Measurements from ENCODE around the gene DBI.

The DBI gene

GRCh38 chr2:119366649-119367471, at the start of gene DBI, which contains the start of gene C2orf76:
Gene DBI (plus strand): TSS chr2:119366977. CDS start chr2:119367052, 75 bp downstream.
Gene C2orf76 (minus strand): TSS chr2:119366834. CDS start chr2:119339959, 26,875 bp downstream.
- peak; percentile 97 for DNase-seq

DNA sequence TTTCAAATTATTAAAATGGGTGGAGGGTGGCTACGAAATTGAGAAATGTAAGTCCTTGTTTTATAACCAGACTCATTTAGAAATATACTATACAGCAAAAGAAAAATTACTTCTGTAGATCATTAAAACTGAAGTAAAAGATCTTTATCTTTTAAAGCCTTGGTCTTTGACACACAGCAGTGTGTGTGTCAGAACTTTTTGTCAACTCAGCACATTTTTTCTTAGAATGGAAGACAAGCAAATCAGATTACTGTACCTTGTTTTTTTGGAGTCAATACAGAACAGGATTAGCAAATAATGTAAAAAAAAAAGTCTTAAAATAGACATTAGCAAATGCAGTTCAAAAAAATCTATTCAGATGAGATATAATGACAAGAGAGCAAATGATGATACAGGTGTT, 49.2 kb upstream of the DBI start:
- no peak for DNase-seq

- DNase-seq: no peak
Observed at GRCh38 chr2:119319593-119319992, 47.2 kb upstream of the DBI start.

GRCh38 chr2:119323459-119323858, 43.3 kb upstream of the DBI start:
- no peak for DNase-seq

DNA sequence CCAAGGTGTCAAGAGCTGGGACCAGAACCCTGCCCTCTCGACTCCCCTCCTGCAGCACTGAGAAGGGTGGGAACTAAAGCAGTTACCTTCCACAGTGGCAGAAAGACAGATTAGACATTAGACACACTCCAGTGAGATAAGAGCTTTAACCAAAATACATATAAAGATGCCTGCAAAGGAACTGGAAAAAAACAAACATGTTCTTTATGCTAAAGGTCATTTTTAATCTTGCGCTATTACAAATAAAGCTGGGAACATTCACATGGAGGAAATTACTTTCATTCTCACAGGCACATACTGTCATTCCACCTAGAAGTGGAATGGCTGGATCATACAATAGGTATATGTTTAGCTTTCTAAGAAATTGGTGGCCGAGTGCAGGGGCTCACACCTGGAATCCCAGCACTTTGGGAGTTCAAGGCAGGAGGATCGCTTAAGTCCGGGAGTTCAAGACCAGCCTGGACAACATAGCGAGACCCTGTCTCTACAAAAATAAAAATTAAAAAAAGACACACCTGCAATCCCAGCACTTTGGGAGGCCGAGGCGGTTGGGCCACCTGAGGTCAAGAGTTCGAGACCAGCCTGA, 42.0 kb upstream of the DBI start:
- no peak for DNase-seq

DNA sequence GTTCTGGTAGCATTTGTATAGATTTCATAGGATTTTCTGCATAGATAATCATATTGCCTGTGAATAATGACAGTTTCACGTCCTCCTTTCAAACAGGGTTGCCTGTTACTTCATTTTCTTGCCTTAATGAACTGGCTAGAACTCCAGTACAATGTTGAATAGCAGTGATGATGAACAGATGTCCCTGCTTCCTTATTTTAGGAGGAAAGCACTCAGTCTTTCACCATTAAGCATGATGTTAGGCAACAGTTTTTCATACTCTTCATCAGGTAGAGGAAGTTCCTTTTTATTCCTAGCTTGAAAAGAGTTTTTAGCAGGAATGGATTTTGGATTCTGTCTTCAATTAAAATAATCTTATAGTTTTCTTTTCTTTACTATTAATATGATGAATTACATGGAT, 39.8 kb upstream of the DBI start:
- no peak for DNase-seq

DNA sequence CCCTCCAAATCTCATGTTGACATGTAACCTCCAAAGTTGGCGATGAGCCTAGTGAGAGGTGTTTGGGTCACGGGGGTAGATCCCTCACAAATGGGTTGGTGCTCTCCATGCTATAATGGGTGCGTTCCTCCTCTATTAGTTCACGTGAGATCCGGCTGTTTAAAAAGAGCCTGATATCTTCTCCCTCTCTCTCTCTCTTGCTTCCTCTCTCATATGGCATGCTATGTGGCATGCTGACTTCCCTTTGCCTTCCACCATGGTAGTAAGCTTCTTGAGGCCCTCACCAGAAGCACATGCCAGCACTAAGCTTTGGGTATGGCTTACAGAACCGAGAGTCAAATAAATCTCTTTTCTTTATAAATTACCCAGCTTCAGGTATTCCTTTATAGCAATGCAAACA, 39.3 kb upstream of the DBI start:
- DNase-seq: no peak

- DNase-seq: no peak
Observed at GRCh38 chr2:119332953-119333352, 33.8 kb upstream of the DBI start.

- no peak for DNase-seq
Observed at GRCh38 chr2:119333360-119333759, 33.4 kb upstream of the DBI start.

DNA sequence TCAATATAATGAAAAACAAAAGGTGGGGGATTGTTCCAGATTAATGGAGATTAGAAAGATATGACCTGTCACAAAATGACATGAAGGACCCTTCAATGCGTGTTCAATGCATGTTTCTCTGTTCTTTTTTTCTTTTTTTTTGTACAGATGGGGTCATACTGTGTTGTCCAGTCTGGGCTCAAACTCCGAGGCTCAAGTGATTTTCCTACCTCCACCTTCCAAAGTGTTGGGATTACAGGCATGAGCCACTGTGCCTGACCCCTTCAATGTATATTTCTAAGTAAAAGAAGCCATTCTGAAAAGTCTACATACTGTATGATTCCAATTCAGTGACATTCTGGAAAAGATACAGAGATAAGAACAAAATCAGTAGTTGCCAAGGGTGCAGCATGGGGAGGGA, 32.9 kb upstream of the DBI start:
- DNase-seq: no peak

DNA sequence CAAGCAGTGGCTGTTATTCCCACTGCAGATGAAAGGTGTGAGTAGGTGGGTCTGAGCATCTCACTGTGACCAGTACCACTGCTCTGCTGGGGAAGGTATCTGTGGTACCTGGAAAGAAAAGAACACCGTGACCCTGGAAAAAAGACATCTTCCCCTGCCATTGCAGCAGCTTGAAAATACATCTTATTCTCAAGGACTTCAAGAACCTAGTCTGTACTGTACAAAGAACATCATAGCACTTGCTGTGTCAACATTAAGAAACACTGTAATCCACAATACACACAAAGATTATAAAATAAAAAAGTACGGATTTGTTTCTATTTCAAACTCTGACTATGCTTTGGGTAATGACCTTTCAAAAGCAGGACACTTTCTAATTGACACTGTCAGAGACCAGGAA, 29.0 kb upstream of the DBI start:
- DNase-seq: no peak

DNA sequence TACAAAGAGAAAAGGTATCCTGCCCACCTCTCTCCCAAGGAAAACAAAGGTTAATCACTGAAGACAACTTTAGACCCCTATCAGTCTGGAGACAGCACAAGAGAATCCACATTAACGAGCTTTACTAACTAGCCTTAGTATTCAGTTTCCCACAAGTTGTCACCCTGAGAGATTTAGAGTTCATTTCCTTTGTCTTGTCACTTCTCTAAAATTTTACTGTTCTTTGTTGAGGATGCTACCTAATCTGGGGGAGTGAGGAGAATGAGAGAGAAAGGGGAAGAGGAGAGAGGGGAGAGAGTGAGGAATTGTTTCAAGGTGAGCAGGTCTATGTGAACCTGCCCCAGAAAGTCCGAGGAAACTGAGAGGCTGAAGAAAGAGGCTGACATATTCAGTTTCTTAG, 28.5 kb upstream of the DBI start:
- no peak for DNase-seq

GRCh38 chr2:119338826-119339561, 27.8 kb upstream of the DBI start:
- no peak for DNase-seq

DNA sequence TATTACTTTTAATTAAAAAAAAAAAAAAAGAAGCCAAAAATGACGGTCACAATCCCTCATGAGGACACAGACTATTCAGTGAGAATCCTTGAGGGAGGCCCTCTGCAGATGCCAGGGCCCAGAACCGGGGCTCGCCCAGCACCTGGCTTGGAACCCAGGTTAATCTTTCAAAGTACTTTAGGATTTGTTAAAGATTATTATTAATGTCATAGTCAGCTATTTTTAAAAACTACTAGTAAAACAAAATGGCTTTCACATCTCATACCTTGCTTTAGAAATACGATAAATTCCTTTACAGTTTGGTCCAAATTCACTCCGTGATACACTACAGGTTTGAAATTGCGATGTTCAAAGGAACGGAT, 27.2 kb upstream of the DBI start:
- DNase-seq: no peak

GRCh38 chr2:119341684-119342083, 25.1 kb upstream of the DBI start:
- DNase-seq: no peak

GRCh38 chr2:119349289-119349688, 17.5 kb upstream of the DBI start:
- no peak for DNase-seq

- DNase-seq: no peak
Observed at GRCh38 chr2:119350311-119350998, 16.3 kb upstream of the DBI start.

GRCh38 chr2:119352357-119352756, 14.4 kb upstream of the DBI start:
- DNase-seq: no peak

DNA sequence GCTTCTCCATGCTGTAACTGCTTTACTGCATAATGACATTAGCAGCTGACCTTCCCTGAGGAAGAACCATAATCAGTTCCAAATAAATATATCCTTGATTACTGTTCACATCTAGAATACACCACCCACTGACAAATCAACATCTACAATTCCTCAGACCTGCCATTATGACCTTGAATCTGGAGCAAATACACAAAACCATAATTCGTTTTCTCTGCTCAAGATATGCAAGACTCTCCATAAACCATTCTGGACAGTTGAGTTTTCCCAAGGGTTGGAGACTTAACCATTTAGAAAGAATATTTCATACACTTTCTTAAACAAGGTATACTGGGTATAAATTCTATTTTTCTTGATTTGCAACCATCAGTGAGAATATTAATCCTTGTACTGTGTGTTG, 11.9 kb upstream of the DBI start:
- DNase-seq: no peak

DNA sequence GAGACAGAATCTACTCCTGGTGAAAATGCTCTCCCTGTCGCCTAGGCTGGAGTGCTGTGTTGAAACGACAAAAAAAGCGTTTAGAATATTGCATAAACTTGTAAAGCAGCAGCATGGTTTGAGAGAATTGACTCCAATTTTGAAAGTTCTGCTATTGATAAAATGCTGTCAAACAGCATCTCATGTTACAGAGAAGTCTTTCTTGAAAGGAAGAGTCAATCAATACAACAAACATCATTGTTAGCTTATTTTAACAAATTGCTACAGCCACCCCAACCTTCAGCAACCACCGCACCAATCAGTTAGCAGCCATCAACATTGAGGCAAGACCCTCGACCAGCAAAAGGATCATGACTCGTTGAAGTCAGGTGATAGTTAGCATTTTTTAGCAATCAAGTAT, 7.0 kb upstream of the DBI start:
- no peak for DNase-seq

- no peak for DNase-seq
Observed at GRCh38 chr2:119360423-119360966, 6.3 kb upstream of the DBI start.

DNA sequence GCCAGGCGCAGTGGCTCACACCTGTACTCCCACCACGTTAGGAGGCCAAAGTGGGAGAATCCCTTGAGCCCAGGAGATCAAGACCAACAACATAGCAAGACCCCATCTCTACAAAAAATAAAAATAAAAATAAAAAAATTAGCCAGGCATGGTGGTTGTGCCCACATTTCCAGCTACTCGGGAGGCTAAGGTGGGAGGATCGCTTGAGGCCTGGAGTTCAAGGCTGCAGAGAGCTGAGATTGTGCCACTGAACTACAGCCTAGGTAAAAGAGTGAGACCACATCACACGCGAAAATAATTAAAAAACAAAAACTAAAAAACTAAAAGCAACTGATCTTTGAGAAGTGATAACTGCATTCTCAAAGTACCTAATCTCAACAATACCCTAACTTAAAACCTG, 2.0 kb upstream of the DBI start:
- DNase-seq: no peak

DNA sequence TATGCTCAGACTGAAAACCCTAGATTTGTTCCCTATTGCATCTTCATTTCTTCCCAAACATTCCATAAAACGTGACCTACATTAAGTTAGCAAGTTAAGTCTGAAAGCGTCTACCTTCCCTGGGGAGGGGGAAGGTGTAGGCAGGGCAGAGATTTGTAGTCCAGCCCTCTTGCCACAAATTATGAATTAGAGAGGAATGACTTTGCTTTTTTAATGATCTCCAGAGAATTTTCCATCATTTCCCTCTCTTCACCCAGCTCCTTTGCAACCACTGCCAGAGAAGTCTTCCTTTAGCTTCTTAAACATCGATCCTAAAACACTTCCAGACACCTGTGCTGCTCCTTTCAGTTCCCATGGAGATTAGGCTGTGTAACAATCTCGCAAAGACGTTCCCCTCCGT, 1.3 kb upstream of the DBI start:
- no peak for DNase-seq

Measured in right hindlimb (tissue), 1 donor.